Hepatocyte (in vitro differentiated cells): ENCODE measurements around the gene CHST8. TPM values are rescaled to one million over a fixed set of nuclear protein-coding genes. Genes with fewer than 3 reads are reported as not detected.
A peak's percentile ranks its signal among the peaks of the same experiment; 100 is the strongest.

Experiments used
- DNase-seq: peaks from one replicate; pipeline ENCODE4 v3.0.0-alpha.2; 2016; ENCODE audit warnings: low spot score
- H2AFZ ChIP-seq: fragments of 200-600 bp; sonication (generic); 2 replicates; pipeline ENCODE4 v1.6.0; 2016; ENCODE audit warnings: antibody characterized with exemption, mild to moderate bottlenecking
- H3K27ac ChIP-seq: fragments of 200-600 bp; sonication (generic); 2 replicates; pipeline ENCODE4 v1.5.1; 2016; ENCODE audit warnings: mild to moderate bottlenecking
- H3K27me3 ChIP-seq: fragments of 200-600 bp; sonication (generic); 2 replicates; pipeline ENCODE4 v1.6.1; 2016
- H3K36me3 ChIP-seq: fragments of 200-600 bp; sonication (generic); replicated peaks from 2 replicates; pipeline ENCODE4 v1.5.1; 2016; ENCODE audit warnings: low read depth; ENCODE audit not compliant: insufficient read depth
- H3K4me1 ChIP-seq: fragments of 200-600 bp; sonication (generic); 2 replicates; pipeline ENCODE4 v1.5.1; 2016; ENCODE audit warnings: mild to moderate bottlenecking, moderate library complexity; ENCODE audit not compliant: insufficient read depth
- H3K4me2 ChIP-seq: fragments of 200-600 bp; sonication (generic); 2 replicates; pipeline ENCODE4 v1.6.0; 2016
- H3K4me3 ChIP-seq: fragments of 200-600 bp; sonication (generic); 2 replicates; pipeline ENCODE4 v1.5.1; 2016; ENCODE audit warnings: mild to moderate bottlenecking
- H3K79me2 ChIP-seq: fragments of 200-600 bp; sonication (generic); 2 replicates; pipeline ENCODE4 v1.6.0; 2017; ENCODE audit warnings: mild to moderate bottlenecking
- H3K9me2 ChIP-seq: fragments of 200-600 bp; sonication (generic); replicated peaks from 2 replicates; pipeline ENCODE4 v1.6.0; 2017; ENCODE audit warnings: mild to moderate bottlenecking; ENCODE audit not compliant: insufficient read depth
- H3K9me3 ChIP-seq: fragments of 200-600 bp; sonication (generic); 2 replicates; pipeline ENCODE4 v1.5.1; 2016; ENCODE audit warnings: low read depth, mild to moderate bottlenecking
- H4K20me1 ChIP-seq: fragments of 200-600 bp; sonication (generic); 2 replicates; pipeline ENCODE4 v1.6.0; 2016; ENCODE audit warnings: mild to moderate bottlenecking; ENCODE audit not compliant: insufficient read depth, poor library complexity, severe bottlenecking
- CTCF ChIP-seq: fragments of 200-600 bp; sonication (generic); IDR thresholded peaks from 2 replicates; pipeline ENCODE4 v1.5.1; 2016; ENCODE audit warnings: antibody characterized with exemption, mild to moderate bottlenecking; ENCODE audit not compliant: poor library complexity
- EZH2 ChIP-seq: fragments of 200-600 bp; sonication (generic); IDR thresholded peaks from 2 replicates; pipeline ENCODE4 v1.6.1; 2016; ENCODE audit warnings: antibody characterized with exemption, mild to moderate bottlenecking, borderline replicate concordance
- EZH2phosphoT487 ChIP-seq: fragments of 200-600 bp; sonication (generic); IDR thresholded peaks from one replicate; pipeline ENCODE4 v1.6.1; 2018; ENCODE audit warnings: antibody characterized with exemption, mild to moderate bottlenecking, low read depth, moderate library complexity; ENCODE audit not compliant: unreplicated experiment, severe bottlenecking
- WGBS: methylation state at CpG from one replicate; pipeline ENCODE4 v1.1.6; 2016; ENCODE audit warnings: low lambda C conversion rate; ENCODE audit errors: missing lambda C conversion rate; 5-methylcytosine and 5-hydroxymethylcytosine counted together
- polyA plus RNA-seq: library from polyadenylated mRNA; unstranded; fragments of >200 nt; fragmentation: Nextera tagmentation; extraction: Ambion mirVana; gene quantifications from 2 replicates; pipeline ENCODE4 v1.2.1, GENCODE V29; 2016
- total RNA-seq: library from RNA; depleted of rRNA; stranded (reverse); fragments of >200 nt; gene quantifications from 2 replicates; pipeline ENCODE4 v1.2.3, GENCODE V29; 2014

Gene CHST8
- total RNA-seq (0.07 and 0.36 TPM in 2 replicates), polyA plus RNA-seq (0.40 and 0.89 TPM in 2 replicates)

DNA sequence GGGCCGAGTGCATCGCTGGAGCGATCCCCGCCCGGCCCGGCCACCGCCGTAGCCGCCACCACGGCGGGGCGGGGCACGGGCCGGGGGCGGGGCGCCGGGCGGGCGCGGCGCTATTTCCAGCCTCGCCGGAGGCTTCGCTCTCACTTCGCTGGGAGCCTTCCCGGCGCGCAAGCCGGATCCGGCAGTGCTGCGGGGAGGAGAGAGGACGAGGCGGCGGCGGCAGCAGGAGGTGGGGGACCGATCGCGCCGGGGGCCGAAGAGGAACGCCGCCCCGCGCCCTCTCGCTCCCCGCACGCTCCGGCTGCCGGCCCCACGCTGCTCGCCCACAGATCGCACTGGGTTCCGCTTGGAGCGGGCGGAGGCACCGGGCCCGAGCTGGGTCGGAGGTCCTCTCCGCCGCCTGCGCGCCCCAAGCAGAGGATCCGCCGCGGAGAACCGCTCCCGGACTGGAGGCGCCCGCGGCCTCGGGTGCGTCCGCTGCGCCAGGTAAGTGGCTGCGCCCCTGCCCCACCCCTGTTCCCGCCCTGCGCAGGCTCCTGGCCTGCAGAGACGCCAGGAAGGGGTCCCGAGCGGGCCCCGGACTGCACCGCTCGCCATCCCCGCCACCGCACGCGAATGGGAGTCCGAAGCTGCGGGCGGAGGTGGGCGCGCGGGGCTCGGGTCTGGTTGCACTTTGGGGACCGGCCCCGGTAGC, at the start of gene CHST8:
TSS of gene CHST8 (plus strand) at position 143 of the 694 bp plus-strand sequence. CDS start 67,309 bp downstream, outside the sequence.
- peaks cover 79% of the 10 kb centered on the region for H3K27me3 ChIP-seq
- WGBS = 2% methylated on average over 29 of the region's 96 CpGs
- peaks cover 13% of the 10 kb centered on the region for H3K4me1 ChIP-seq
- H2AFZ ChIP-seq = peak within 1 kb of the TSS; percentile 31
- no peaks in the 10 kb centered on the region for H3K79me2 ChIP-seq
- no peaks in the 10 kb centered on the region for H3K36me3 ChIP-seq
- H3K4me3 ChIP-seq = peak within 1 kb of the TSS; percentile 36
- H3K9me2 ChIP-seq = no peaks in the 10 kb centered on the region
- DNase-seq = peak; percentile 61
- H4K20me1 ChIP-seq = no peaks in the 10 kb centered on the region
- peak within 1 kb of the TSS; percentile 97 for H3K4me2 ChIP-seq
- H3K27ac ChIP-seq = no peak within 1 kb of the TSS
- H3K9me3 ChIP-seq = no peaks in the 10 kb centered on the region
- peak; percentile 37 for TF ChIP-seq EZH2phosphoT487
- TF ChIP-seq CTCF = no peak
- TF ChIP-seq EZH2 = no peak

DNA sequence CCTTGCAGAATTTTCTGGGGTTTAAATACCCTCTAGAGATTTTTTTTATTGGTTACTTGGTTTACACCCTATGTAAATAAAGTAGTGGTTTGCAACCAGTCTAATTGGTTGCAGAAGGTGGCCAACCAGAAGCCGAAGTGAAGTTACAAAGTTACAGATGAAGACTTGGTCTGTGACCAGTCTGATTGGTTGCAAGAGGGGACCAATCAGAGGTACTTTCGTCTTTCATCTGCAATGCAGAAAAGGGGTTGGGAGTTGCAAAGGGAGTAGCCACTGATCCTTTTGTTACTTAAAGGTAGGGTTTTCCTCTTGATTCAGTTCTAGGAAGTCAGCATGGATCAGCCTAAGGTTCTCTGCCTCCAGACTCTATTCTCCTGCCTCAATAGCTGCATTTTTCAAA, 48.8 kb upstream of the CHST8 start:
- Histone ChIP-seq H3K4me2 (no peak overlapping the region), H3K9me2 (no peaks in the 10 kb centered on the region), H3K27ac (no peak overlapping the region), H3K36me3 (no peaks in the 10 kb centered on the region), H3K4me1 (no peaks in the 10 kb centered on the region), H3K27me3 (peaks cover 8% of the 10 kb centered on the region), H2AFZ (no peak overlapping the region), H3K4me3 (no peak overlapping the region), H3K9me3 (no peaks in the 10 kb centered on the region), H3K79me2 (no peaks in the 10 kb centered on the region), H4K20me1 (no peaks in the 10 kb centered on the region)
- WGBS = 40% methylated on average over 2 of the region's 2 CpGs
- no peak for DNase-seq
- no peak for TF ChIP-seq CTCF
- TF ChIP-seq EZH2 = no peak

- 94% methylated on average over 1 of the region's 1 CpG for WGBS
- Histone ChIP-seq H3K9me3 (no peaks in the 10 kb centered on the region), H3K4me2 (no peak overlapping the region), H4K20me1 (no peaks in the 10 kb centered on the region), H2AFZ (no peak overlapping the region), H3K27me3 (peaks cover 4% of the 10 kb centered on the region), H3K36me3 (no peaks in the 10 kb centered on the region), H3K79me2 (no peaks in the 10 kb centered on the region), H3K4me1 (no peaks in the 10 kb centered on the region), H3K4me3 (no peak overlapping the region), H3K27ac (no peak overlapping the region), H3K9me2 (no peaks in the 10 kb centered on the region)
- no peak for DNase-seq
- TF ChIP-seq EZH2phosphoT487 (no peak), CTCF (no peak), EZH2 (no peak)
These were observed 46.9 kb upstream of the CHST8 start for GRCh38 chr19:33574824-33575223.
